ENCODE measurements around the gene C4BPA.

Gene C4BPA

GRCh38 chr1:207089627-207090355, 14.2 kb upstream of the C4BPA start:
- no peaks in the 10 kb centered on the region for H3K79me2 ChIP-seq (ENCODE audit: insufficient read depth, low read length)
- no peak overlapping the region for H3K27ac ChIP-seq (ENCODE audit: low read depth, low read length)
- no peaks in the 10 kb centered on the region for H3K27me3 ChIP-seq (ENCODE audit: low read length)
- no peaks in the 10 kb centered on the region for H3F3A ChIP-seq (ENCODE audit: insufficient read depth)
- H3K4me2 ChIP-seq (ENCODE audit: low read depth, low read length, poor library complexity, severe bottlenecking) = no peak overlapping the region
- no peaks in the 10 kb centered on the region for H3K36me3 ChIP-seq (ENCODE audit: low read length)
- H3K9me3 ChIP-seq (ENCODE audit: insufficient read depth, low read length) = no peaks in the 10 kb centered on the region
- no peak overlapping the region for H2AFZ ChIP-seq (ENCODE audit: low read depth, low read length, severe bottlenecking)
- H3K9me2 ChIP-seq (replicated peaks; ENCODE audit: insufficient read depth, low read length) = no peaks in the 10 kb centered on the region
- TF ChIP-seq CTCF (IDR thresholded peaks at IDR 0.05; ENCODE audit: insufficient read depth, low read length, poor library complexity, severe bottlenecking) (no peak), EZH2phosphoT487 (conservative IDR thresholded peaks at IDR 0.05; ENCODE audit: low read length) (no peak)
- H3K4me3 ChIP-seq (ENCODE audit: insufficient read depth, low read length, poor library complexity, severe bottlenecking) = no peak overlapping the region
- no peak overlapping the region for H3K9ac ChIP-seq (ENCODE audit: low read length)
- no peaks in the 10 kb centered on the region for H4K20me1 ChIP-seq (ENCODE audit: low read depth, low read length)

GRCh38 chr1:207091200-207091908, 12.7 kb upstream of the C4BPA start:
- H3K4me2 ChIP-seq (ENCODE audit: low read depth, low read length, poor library complexity, severe bottlenecking) = no peak overlapping the region
- no peaks in the 10 kb centered on the region for H3F3A ChIP-seq (ENCODE audit: insufficient read depth)
- H3K27ac ChIP-seq (ENCODE audit: low read depth, low read length) = no peak overlapping the region
- no peaks in the 10 kb centered on the region for H3K79me2 ChIP-seq (ENCODE audit: insufficient read depth, low read length)
- no peaks in the 10 kb centered on the region for H3K9me3 ChIP-seq (ENCODE audit: insufficient read depth, low read length)
- no peaks in the 10 kb centered on the region for H3K27me3 ChIP-seq (ENCODE audit: low read length)
- no peak overlapping the region for H3K9ac ChIP-seq (ENCODE audit: low read length)
- no peaks in the 10 kb centered on the region for H3K9me2 ChIP-seq (replicated peaks; ENCODE audit: insufficient read depth, low read length)
- H4K20me1 ChIP-seq (ENCODE audit: low read depth, low read length) = no peaks in the 10 kb centered on the region
- H2AFZ ChIP-seq (ENCODE audit: low read depth, low read length, severe bottlenecking) = no peak overlapping the region
- H3K36me3 ChIP-seq (ENCODE audit: low read length) = no peaks in the 10 kb centered on the region
- TF ChIP-seq EZH2phosphoT487 (conservative IDR thresholded peaks at IDR 0.05; ENCODE audit: low read length) = no peak
- no peak for TF ChIP-seq CTCF (IDR thresholded peaks at IDR 0.05; ENCODE audit: insufficient read depth, low read length, poor library complexity, severe bottlenecking)
- H3K4me3 ChIP-seq (ENCODE audit: insufficient read depth, low read length, poor library complexity, severe bottlenecking) = no peak overlapping the region

- H3K27me3 ChIP-seq (ENCODE audit: low read length) = no peaks in the 10 kb centered on the region
- no peaks in the 10 kb centered on the region for H3K36me3 ChIP-seq (ENCODE audit: low read length)
- no peak overlapping the region for H3K27ac ChIP-seq (ENCODE audit: low read depth, low read length)
- H3K9me3 ChIP-seq (ENCODE audit: insufficient read depth, low read length) = no peaks in the 10 kb centered on the region
- TF ChIP-seq CTCF (IDR thresholded peaks at IDR 0.05; ENCODE audit: insufficient read depth, low read length, poor library complexity, severe bottlenecking) (no peak), EZH2phosphoT487 (conservative IDR thresholded peaks at IDR 0.05; ENCODE audit: low read length) (no peak)
- H3K9ac ChIP-seq (ENCODE audit: low read length) = no peak overlapping the region
- H3K9me2 ChIP-seq (replicated peaks; ENCODE audit: insufficient read depth, low read length) = no peaks in the 10 kb centered on the region
- H3K4me2 ChIP-seq (ENCODE audit: low read depth, low read length, poor library complexity, severe bottlenecking) = no peak overlapping the region
- H3K79me2 ChIP-seq (ENCODE audit: insufficient read depth, low read length) = no peaks in the 10 kb centered on the region
- no peaks in the 10 kb centered on the region for H3F3A ChIP-seq (ENCODE audit: insufficient read depth)
- no peak overlapping the region for H2AFZ ChIP-seq (ENCODE audit: low read depth, low read length, severe bottlenecking)
- H3K4me3 ChIP-seq (ENCODE audit: insufficient read depth, low read length, poor library complexity, severe bottlenecking) = no peak overlapping the region
- H4K20me1 ChIP-seq (ENCODE audit: low read depth, low read length) = no peaks in the 10 kb centered on the region
Observed at GRCh38 chr1:207093944-207094343, 10.1 kb upstream of the C4BPA start.
